ENCODE data around the gene PISD.

The PISD gene

GRCh38 chr22:31579835-31580242 lies 82.2 kb downstream of the PISD start:
- no peak overlapping the region for H3K4me3 ChIP-seq (ENCODE audit: low read length)
- H3K9me3 ChIP-seq (ENCODE audit: control insufficient read depth, low read length): no peaks in the 10 kb centered on the region
- no peaks in the 10 kb centered on the region for H3K27me3 ChIP-seq (replicated peaks; ENCODE audit: control insufficient read depth, insufficient read depth, low read length)
- no peak for DNase-seq (ENCODE audit: low read depth)
- H3K4me1 ChIP-seq (ENCODE audit: control insufficient read depth, insufficient read depth, low read length): peaks cover 26% of the 10 kb centered on the region
- H3K36me3 ChIP-seq (ENCODE audit: control insufficient read depth, insufficient read depth, low read length, severe bottlenecking): no peaks in the 10 kb centered on the region
- H3K9ac ChIP-seq (ENCODE audit: low read length): no peak overlapping the region

- Histone ChIP-seq H3K27me3 (replicated peaks; ENCODE audit: control insufficient read depth, insufficient read depth, low read length) (no peaks in the 10 kb centered on the region), H3K9ac (ENCODE audit: low read length) (no peak overlapping the region), H3K36me3 (ENCODE audit: control insufficient read depth, insufficient read depth, low read length, severe bottlenecking) (no peaks in the 10 kb centered on the region), H3K4me1 (ENCODE audit: control insufficient read depth, insufficient read depth, low read length) (peaks cover 26% of the 10 kb centered on the region), H3K4me3 (ENCODE audit: low read length) (no peak overlapping the region), H3K9me3 (ENCODE audit: control insufficient read depth, low read length) (no peaks in the 10 kb centered on the region)
- DNase-seq (ENCODE audit: low read depth): no peak
Measured at GRCh38 chr22:31578171-31578570, 83.8 kb downstream of the PISD start.

GRCh38 chr22:31577711-31578110 lies 84.3 kb downstream of the PISD start:
- DNase-seq (ENCODE audit: low read depth): no peak
- no peaks in the 10 kb centered on the region for H3K36me3 ChIP-seq (ENCODE audit: control insufficient read depth, insufficient read depth, low read length, severe bottlenecking)
- H3K27me3 ChIP-seq (replicated peaks; ENCODE audit: control insufficient read depth, insufficient read depth, low read length): no peaks in the 10 kb centered on the region
- H3K4me1 ChIP-seq (ENCODE audit: control insufficient read depth, insufficient read depth, low read length): peaks cover 26% of the 10 kb centered on the region
- no peak overlapping the region for H3K9ac ChIP-seq (ENCODE audit: low read length)
- no peaks in the 10 kb centered on the region for H3K9me3 ChIP-seq (ENCODE audit: control insufficient read depth, low read length)
- H3K4me3 ChIP-seq (ENCODE audit: low read length): no peak overlapping the region

- no peaks in the 10 kb centered on the region for H3K27me3 ChIP-seq (replicated peaks; ENCODE audit: control insufficient read depth, insufficient read depth, low read length)
- H3K9me3 ChIP-seq (ENCODE audit: control insufficient read depth, low read length): no peaks in the 10 kb centered on the region
- H3K4me1 ChIP-seq (ENCODE audit: control insufficient read depth, insufficient read depth, low read length): peaks cover 26% of the 10 kb centered on the region
- no peaks in the 10 kb centered on the region for H3K36me3 ChIP-seq (ENCODE audit: control insufficient read depth, insufficient read depth, low read length, severe bottlenecking)
- no peak for DNase-seq (ENCODE audit: low read depth)
- H3K9ac ChIP-seq (ENCODE audit: low read length): peak overlapping the region; percentile 22
- H3K4me3 ChIP-seq (ENCODE audit: low read length): no peak overlapping the region
Measured at GRCh38 chr22:31575190-31575589, 86.8 kb downstream of the PISD start.

GRCh38 chr22:31574055-31574670 lies 87.9 kb downstream of the PISD start:
- no peaks in the 10 kb centered on the region for H3K36me3 ChIP-seq (ENCODE audit: control insufficient read depth, insufficient read depth, low read length, severe bottlenecking)
- peak overlapping the region; percentile 54 for H3K4me3 ChIP-seq (ENCODE audit: low read length)
- H3K4me1 ChIP-seq (ENCODE audit: control insufficient read depth, insufficient read depth, low read length): peaks cover 30% of the 10 kb centered on the region
- H3K9me3 ChIP-seq (ENCODE audit: control insufficient read depth, low read length): no peaks in the 10 kb centered on the region
- H3K27me3 ChIP-seq (replicated peaks; ENCODE audit: control insufficient read depth, insufficient read depth, low read length): no peaks in the 10 kb centered on the region
- no peak for DNase-seq (ENCODE audit: low read depth)
- peak overlapping the region; percentile 75 for H3K9ac ChIP-seq (ENCODE audit: low read length)

GRCh38 chr22:31572939-31573338 lies 89.1 kb downstream of the PISD start:
- Histone ChIP-seq H3K4me3 (ENCODE audit: low read length) (no peak overlapping the region), H3K9ac (ENCODE audit: low read length) (no peak overlapping the region), H3K36me3 (ENCODE audit: control insufficient read depth, insufficient read depth, low read length, severe bottlenecking) (no peaks in the 10 kb centered on the region), H3K27me3 (replicated peaks; ENCODE audit: control insufficient read depth, insufficient read depth, low read length) (no peaks in the 10 kb centered on the region), H3K4me1 (ENCODE audit: control insufficient read depth, insufficient read depth, low read length) (peaks cover 31% of the 10 kb centered on the region), H3K9me3 (ENCODE audit: control insufficient read depth, low read length) (no peaks in the 10 kb centered on the region)
- no peak for DNase-seq (ENCODE audit: low read depth)

GRCh38 chr22:31569126-31569525 lies 92.9 kb downstream of the PISD start:
- no peaks in the 10 kb centered on the region for H3K27me3 ChIP-seq (replicated peaks; ENCODE audit: control insufficient read depth, insufficient read depth, low read length)
- no peak overlapping the region for H3K4me3 ChIP-seq (ENCODE audit: low read length)
- no peaks in the 10 kb centered on the region for H3K36me3 ChIP-seq (ENCODE audit: control insufficient read depth, insufficient read depth, low read length, severe bottlenecking)
- peaks cover 14% of the 10 kb centered on the region for H3K4me1 ChIP-seq (ENCODE audit: control insufficient read depth, insufficient read depth, low read length)
- H3K9me3 ChIP-seq (ENCODE audit: control insufficient read depth, low read length): no peaks in the 10 kb centered on the region
- DNase-seq (ENCODE audit: low read depth): no peak
- H3K9ac ChIP-seq (ENCODE audit: low read length): no peak overlapping the region

All from adipocyte (in vitro differentiated cells).